Cardiac septum (tissue), 1 donor: ENCODE data around the gene SLC15A4. TPM values are rescaled to one million over a fixed set of nuclear protein-coding genes. Genes with fewer than 3 reads are reported as not detected.
"Not testable (repeated sequence)": the region's sequence is repeated elsewhere in the genome, so short reads cannot be mapped to it uniquely, and the experiment has no call there.

ENCODE experiments used
- DNase-seq: peaks from one replicate; pipeline ENCODE4 v3.0.0-alpha.2; 2020; ENCODE audit warnings: low spot score
- intact Hi-C: fragments of 100-400 bp; cut with DNase I; formaldehyde crosslinking; loops from one replicate; pipeline ENCODE4 v1.14.0; 2022
- long read RNA-seq: library from polyadenylated mRNA; unstranded; transcript quantifications from one replicate; pipeline ENCODE4 v2.0.0, GENCODE V29; 2021
- total RNA-seq: library from RNA; stranded (reverse); fragmentation: NEBNext Ultra II Directional; extraction: Animal tissue kit (Norgen Biotek cat#: 25700); gene quantifications from one replicate; pipeline ENCODE4 v1.2.1, GENCODE V29; 2021
- donor health status: DM: no; HTN: no; CAD: no.

The SLC15A4 gene
- 15.8 TPM for total RNA-seq
- long read RNA-seq, transcript SLC15A4-204 (7 exons, 2,402 nt) = minor isoform, 8 of 76 reads
- long read RNA-seq, transcript SLC15A4-201 (8 exons, 2,779 nt) = major isoform, 54 of 76 reads
- long read RNA-seq, partial matches to known transcripts = 5 of 76 reads
- long read RNA-seq, other reads (novel, unspliced or antisense) = 8 of 76 reads

DNA sequence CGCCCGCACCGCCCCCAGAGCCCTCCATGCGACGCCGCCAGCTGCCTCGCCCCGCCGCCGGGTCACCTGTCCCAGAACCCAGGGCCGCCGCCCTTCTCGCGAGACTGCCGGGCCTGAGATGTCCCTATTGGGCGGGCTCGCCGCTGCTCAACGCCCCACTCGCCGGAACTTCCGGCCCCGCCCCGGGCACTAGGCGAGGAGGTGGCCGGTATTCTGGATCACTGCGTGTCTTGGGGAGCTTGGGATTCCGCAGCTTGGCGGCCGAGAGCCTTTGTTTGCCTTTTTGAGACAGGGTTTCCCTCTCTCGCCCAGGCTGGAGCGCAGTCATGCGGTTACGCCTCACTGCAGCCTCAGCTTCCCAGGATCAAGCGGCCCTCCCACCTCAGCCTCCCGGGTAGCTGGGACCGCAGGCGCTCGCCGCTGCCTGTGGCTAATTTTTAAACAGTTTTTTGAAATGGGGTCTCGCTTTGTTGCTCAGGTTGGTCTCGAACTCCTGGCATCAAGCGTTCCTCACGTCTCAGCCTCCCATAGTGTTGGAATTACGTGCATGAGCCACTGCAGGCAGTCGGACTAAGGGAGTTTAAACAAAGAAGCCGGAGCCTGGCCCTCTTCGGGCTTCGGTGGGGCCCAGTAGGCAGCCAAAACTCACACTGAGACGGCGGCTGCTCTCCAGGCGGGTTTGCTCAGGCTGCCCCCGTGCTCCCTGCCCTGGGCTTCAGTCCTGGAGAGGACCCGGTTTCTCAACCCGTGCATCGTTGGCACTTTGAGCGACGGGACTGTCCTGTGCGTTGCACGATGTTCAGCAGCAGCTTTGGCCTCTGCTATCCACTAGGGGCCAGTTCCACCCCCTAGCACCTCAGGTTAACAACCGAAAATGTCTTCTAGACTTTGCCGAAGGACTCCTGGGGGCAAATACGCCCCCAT, at the start of gene SLC15A4:
SLC15A4 (minus strand) TSS at position 43 of the 924 bp plus-strand sequence; CDS start at position 28, 15 bp downstream.
- intact Hi-C loops = no loop called here
- peak; percentile 99 for DNase-seq

GRCh38 chr12:128872303-128872702, 48.5 kb upstream of the SLC15A4 start:
- intact Hi-C loops = no loop called here
- DNase-seq = no peak

DNA sequence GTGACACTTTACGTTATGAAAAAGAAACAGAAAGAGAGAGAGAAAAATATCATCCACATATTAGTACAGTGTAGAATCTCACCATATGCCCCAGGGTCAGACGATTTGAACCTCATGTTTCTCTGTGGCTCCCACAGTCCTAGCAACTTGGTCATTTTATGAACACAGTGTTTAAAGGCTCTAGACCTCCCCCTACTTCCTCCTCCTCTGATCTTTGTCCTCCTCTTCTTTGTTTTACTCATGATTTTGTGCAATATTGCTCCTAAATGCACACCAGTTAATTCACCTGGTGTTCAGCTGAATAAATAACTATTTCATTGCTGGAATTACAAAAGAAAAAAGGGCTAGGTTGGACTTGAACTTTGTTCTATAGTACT, 47.7 kb upstream of the SLC15A4 start:
- intact Hi-C loops = no loop called here
- DNase-seq = no peak

DNA sequence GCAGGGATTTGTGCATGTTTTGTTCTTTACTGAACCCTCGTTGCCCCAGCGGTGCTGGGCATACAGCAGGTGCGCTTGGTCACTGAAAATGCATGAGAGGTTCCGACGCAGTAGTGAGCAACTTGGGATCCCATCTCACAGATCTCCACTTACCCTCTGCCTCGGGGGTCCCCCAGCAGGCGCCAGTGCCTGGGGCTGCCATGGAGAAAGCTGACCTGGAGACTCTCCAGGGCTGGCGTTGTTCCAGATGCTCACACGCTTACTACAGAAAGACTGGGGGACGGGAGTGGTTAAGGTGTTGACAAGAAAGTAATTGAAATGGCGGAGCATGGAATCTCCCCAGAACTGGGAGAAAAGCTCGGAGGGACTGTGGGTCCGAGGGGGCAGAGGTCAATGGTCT, 43.7 kb upstream of the SLC15A4 start:
- intact Hi-C loops = no loop called here
- no peak for DNase-seq

DNA sequence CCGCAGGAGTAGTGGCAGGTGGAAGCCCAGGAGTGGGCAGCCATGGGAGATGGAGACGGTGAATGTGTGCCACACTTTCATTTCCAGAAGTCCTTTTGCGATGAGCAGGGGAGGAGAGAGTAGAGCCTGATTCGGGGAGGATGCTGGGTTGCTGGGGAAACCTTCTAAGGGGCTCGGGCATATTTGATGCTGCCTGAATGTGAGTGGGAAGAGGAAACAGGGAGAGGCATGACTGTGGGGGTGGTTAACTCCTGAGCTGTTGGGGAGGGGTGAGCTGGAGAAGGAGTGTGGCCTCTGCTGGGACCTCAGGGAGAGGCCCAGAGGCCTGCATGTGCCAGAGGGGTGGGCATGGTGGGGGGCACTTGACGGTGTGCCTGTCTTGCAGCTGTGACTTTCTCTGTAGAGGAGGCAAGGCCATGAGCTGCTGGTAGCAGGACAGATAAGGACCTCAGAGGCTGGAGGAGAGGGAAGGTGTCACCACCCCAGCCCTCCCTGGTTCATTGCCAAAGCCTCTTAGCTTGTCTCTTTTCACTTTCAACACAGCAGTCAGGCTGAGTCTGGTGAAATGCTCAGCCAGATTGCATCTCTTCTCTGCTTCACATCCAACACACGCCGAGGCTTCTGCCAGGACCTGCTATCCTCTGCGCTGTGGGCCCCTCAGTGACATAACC, 40.9 kb upstream of the SLC15A4 start:
- intact Hi-C loops = no loop called here
- DNase-seq = no peak

GRCh38 chr12:128863957-128864356, 40.2 kb upstream of the SLC15A4 start:
- intact Hi-C loops = no loop called here
- DNase-seq = no peak

GRCh38 chr12:128861226-128862016, 37.7 kb upstream of the SLC15A4 start:
- DNase-seq = no peak
- intact Hi-C loops = no loop called here

GRCh38 chr12:128859311-128859710, 35.6 kb upstream of the SLC15A4 start:
- intact Hi-C loops = no loop called here
- DNase-seq = no peak

DNA sequence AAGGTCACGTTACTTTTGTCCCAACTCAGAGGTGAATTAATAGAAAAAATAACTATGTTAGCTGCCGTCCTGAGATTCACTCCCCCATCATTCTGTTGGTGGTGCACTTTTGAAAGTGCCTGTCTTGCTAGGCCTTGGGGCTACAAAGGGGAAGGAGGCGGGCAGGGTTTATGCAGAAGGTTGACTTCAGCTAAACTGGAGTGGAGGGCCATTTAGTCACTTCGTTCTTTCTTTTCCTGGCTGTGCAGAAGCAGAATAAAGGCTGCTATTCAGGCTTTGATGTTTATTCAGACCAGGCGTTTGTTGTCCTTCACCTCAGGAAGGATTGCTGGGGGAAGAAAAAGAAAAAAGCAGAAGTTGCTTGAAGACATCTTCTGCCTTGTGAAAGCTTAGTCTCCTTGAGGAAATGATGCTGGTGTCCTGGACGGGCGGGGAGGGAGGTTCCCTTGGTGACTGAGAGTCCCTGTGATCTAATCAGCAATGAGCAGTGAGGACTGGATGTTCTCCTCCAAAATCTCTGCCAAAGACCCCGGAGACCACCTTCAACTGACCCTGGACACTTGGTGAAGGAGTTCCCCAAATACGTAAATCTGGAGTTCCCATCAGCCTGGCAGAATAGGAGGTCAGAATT, 33.5 kb upstream of the SLC15A4 start:
- no peak for DNase-seq
- intact Hi-C loops = no loop called here

DNA sequence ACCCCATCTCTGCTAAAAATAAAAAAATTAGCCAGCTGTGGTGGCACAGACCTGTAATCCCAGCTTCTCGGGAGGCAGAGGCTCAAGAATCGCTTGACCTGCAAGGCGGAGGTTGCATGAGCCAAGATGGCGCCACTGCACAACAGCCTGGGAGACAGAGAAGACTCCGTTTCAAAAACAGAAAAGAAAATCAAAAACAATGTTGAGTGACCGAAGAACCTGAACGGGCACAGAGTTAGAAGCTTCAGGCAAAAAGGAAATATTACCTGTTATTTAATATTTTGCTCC, 33.0 kb upstream of the SLC15A4 start:
- intact Hi-C loops = no loop called here
- DNase-seq = no peak

- DNase-seq = no peak
- intact Hi-C loops = no loop called here
Measured at GRCh38 chr12:128856035-128856790, 32.5 kb upstream of the SLC15A4 start.

DNA sequence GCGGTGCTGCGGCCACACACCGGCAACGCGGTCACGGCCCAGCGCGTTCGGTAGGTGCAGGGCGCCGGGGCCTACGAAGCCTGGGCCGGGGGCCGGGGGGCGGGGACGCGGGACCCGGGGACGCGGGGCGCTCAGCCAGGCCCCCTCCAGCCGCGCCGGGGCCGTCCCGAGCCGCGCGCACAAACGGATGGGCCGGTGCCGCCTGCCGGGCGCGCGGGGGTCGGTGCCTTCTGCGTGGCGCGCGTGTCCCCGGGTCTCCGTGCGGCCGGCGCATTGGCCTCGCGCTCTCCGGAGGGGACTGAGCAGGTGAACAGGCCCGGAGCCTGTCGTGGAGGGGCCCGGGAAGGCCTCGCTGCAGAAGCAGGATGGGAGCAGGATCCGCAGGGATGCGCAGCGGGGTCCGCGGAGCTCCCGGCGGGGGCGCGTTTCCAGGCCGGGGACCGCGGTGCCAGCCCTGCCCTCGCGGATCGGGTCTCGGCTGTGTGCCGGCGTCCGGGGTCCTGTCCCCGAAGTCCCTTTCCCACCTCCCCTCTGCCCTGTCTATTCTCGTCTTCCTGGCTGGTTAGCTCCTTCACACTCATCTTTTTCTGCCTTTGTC, 29.9 kb upstream of the SLC15A4 start:
- DNase-seq = no peak
- intact Hi-C loops = no loop called here

GRCh38 chr12:128852885-128853599, 29.3 kb upstream of the SLC15A4 start, which contains the start of gene GLT1D1:
GLT1D1 (plus strand) TSS chr12:128853478; CDS start chr12:128853582, 104 bp downstream.
- intact Hi-C loops = no loop called here
- DNase-seq = no peak

GRCh38 chr12:128852026-128852698, 28.4 kb upstream of the SLC15A4 start:
- intact Hi-C loops = no loop called here
- DNase-seq = no peak

DNA sequence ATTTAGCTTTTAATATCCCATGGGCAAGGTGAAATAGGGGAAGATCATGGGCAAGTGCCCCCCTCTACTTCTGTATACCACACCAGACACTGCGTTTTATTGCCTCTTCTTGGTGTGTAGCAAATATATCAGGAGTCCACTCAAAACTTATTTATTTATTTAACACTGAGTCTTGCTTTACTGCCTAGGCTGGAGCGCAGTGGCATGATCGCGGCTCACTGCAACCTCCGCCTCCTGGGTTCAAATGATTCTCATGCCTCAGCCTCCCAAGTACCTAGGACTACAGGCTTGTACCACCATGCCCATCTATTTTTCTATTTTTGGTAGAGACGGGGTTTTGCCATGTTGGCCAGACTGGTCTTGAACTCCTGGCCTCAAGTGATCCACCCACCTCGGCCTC, 27.7 kb upstream of the SLC15A4 start:
- DNase-seq, intact Hi-C loops: not testable (repeated sequence)

GRCh38 chr12:128850400-128850799, 26.6 kb upstream of the SLC15A4 start:
- intact Hi-C loops = no loop called here
- no peak for DNase-seq

- DNase-seq, intact Hi-C loops: not testable (repeated sequence)
Measured at GRCh38 chr12:128849806-128850205, 26.0 kb upstream of the SLC15A4 start.
